Prostate gland (tissue), 2 donors: Measurements from ENCODE around the gene FAM3C.

Experiments used
- POLR2A ChIP-seq: fragments of 450-650 bp; IDR thresholded peaks from one replicate; pipeline ENCODE4 v1.6.1; 2016; ENCODE audit warnings: antibody characterized with exemption, mild to moderate bottlenecking
- POLR2AphosphoS5 ChIP-seq: sonication (generic); formaldehyde crosslinking; IDR thresholded peaks from one replicate; pipeline ENCODE4 v1.6.1; 2017; ENCODE audit warnings: antibody characterized with exemption
- TF ChIP-seq, protein P1 (sequence below), 4 experiments: fragments of 200-600 bp in 2 of 4; fragments of 450-650 bp in 2 of 4; sonication (generic) in 2 of 4; IDR thresholded peaks; 1 replicate in 3 of 4; 2 replicates in 1 of 4; pipeline ENCODE4 v1.5.1; 2016 to 2019; ENCODE audit warnings: antibody characterized with exemption in 4 of 4, mild to moderate bottlenecking in 2 of 4, moderate library complexity in 2 of 4

DNA sequence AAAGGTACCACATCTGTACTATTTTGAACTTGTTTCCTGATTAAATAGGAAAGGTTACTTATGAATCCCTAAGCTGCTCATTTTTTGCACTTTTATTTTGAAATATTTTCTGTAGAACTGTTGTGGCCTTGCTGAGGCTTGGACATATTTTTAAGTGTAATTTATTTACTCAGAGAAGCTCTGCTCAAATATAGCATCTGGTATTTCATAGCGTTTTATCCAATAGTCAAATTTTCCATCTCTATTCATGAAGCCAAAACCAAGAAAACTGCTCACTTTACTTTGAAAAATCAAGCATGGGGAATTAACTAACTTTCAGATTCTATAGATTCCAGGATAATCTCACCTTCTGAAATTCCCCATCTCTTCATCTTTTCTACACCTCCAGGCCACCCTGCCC, 6.6 kb upstream of the FAM3C start:
- no peak for TF ChIP-seq POLR2AphosphoS5
- TF ChIP-seq, protein P1, sequence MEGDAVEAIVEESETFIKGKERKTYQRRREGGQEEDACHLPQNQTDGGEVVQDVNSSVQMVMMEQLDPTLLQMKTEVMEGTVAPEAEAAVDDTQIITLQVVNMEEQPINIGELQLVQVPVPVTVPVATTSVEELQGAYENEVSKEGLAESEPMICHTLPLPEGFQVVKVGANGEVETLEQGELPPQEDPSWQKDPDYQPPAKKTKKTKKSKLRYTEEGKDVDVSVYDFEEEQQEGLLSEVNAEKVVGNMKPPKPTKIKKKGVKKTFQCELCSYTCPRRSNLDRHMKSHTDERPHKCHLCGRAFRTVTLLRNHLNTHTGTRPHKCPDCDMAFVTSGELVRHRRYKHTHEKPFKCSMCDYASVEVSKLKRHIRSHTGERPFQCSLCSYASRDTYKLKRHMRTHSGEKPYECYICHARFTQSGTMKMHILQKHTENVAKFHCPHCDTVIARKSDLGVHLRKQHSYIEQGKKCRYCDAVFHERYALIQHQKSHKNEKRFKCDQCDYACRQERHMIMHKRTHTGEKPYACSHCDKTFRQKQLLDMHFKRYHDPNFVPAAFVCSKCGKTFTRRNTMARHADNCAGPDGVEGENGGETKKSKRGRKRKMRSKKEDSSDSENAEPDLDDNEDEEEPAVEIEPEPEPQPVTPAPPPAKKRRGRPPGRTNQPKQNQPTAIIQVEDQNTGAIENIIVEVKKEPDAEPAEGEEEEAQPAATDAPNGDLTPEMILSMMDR (IDR thresholded peaks at IDR 0.05), result no peak
- TF ChIP-seq POLR2A, result no peak
